ENCODE measurements around the gene IL17REL.

Gene IL17REL

DNA sequence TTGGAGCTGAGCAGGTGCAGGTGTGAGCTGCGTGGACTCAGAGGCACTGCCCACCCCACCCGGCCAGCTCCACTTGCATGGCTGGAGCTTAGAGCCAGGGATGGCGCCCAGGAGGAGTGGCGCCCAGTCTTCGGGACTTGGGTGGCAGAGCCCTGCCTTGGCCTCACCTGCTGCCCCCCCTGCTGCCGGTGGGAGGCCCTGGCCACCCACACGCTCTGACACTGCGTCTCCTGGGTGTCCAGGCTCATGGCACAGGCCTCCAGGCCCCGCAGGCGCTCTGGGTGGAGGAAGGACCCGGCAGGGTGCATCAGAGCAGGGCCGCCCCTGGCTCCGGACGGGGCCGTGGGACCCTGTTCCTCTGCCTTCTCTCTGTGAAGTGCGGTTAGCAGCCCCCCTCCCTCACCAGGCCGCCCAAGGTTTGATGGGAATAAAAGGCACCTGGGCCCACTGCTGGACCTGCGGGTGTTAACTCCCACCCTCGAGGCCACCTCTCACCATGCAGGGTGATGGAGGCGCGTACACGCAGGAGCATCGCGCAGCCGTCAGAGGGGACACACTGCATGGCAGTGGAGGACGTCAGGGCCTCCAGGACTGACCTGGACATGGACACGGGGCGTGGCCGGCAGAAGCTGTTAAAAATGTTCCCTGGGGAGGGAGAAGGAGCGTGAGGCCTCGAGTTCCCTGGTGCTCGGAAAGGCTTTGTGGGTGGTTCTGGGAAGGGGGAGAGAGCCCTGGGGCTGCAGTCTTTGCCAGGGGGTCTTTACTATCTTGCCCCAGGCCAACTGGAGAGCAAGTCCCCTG lies 11.8 kb downstream of the IL17REL start:
- TF ChIP-seq POLR2AphosphoS5 (IDR thresholded peaks at IDR 0.05; ENCODE audit: low read depth, low read length) (no peak), FOXP2 (optimal IDR thresholded peaks at IDR 0.05; ENCODE audit: borderline replicate concordance, extremely low read depth, extremely low read length, insufficient read depth) (no peak), TAF1 (IDR thresholded peaks at IDR 0.05; ENCODE audit: borderline replicate concordance, insufficient read depth, low read length) (no peak)

DNA sequence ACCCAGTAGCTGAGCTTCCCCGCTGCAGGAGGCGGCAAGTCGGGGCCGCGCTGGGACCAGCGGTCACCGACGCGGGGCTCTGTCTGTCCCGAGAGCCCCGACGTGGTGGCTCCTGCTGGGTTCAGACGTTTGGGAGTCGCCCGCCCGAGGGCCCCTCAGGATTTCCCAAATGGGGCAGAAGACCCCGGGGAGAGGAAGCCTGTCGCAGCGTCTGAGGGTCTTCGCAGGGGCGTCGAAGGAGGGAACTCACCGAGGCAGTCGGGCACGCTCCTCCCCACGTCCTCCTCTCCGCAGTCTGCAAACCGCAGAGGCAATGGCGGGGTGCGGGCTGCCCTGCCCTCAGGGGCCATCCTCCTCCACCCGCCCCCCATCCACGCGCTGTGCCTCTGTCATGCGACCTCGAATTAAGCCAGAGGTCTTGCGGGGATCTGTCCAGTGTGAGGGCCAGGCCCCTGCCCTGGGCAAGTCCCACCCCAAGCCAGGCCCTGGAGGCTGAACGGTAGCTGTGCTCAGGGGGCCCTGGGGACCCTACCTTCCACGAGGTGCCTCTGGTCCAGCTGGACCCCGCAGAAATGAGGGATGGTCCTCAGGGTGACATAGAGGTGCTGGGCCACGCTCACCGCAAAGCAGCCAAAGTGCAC lies 12.5 kb downstream of the IL17REL start:
- TF ChIP-seq TAF1 (IDR thresholded peaks at IDR 0.05; ENCODE audit: borderline replicate concordance, insufficient read depth, low read length) = no peak
- TF ChIP-seq, protein P1, sequence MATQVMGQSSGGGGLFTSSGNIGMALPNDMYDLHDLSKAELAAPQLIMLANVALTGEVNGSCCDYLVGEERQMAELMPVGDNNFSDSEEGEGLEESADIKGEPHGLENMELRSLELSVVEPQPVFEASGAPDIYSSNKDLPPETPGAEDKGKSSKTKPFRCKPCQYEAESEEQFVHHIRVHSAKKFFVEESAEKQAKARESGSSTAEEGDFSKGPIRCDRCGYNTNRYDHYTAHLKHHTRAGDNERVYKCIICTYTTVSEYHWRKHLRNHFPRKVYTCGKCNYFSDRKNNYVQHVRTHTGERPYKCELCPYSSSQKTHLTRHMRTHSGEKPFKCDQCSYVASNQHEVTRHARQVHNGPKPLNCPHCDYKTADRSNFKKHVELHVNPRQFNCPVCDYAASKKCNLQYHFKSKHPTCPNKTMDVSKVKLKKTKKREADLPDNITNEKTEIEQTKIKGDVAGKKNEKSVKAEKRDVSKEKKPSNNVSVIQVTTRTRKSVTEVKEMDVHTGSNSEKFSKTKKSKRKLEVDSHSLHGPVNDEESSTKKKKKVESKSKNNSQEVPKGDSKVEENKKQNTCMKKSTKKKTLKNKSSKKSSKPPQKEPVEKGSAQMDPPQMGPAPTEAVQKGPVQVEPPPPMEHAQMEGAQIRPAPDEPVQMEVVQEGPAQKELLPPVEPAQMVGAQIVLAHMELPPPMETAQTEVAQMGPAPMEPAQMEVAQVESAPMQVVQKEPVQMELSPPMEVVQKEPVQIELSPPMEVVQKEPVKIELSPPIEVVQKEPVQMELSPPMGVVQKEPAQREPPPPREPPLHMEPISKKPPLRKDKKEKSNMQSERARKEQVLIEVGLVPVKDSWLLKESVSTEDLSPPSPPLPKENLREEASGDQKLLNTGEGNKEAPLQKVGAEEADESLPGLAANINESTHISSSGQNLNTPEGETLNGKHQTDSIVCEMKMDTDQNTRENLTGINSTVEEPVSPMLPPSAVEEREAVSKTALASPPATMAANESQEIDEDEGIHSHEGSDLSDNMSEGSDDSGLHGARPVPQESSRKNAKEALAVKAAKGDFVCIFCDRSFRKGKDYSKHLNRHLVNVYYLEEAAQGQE (IDR thresholded peaks at IDR 0.05; ENCODE audit: insufficient read depth in 1 of 2, low read depth in 2 of 2, low read length in 2 of 2) = no peak
- no peak for TF ChIP-seq POLR2AphosphoS5 (IDR thresholded peaks at IDR 0.05; ENCODE audit: low read depth, low read length)
- TF ChIP-seq SIN3A (IDR thresholded peaks at IDR 0.05; ENCODE audit: borderline replicate concordance, insufficient read depth, low read length) = no peak
- no peak for TF ChIP-seq FOXP2 (optimal IDR thresholded peaks at IDR 0.05; ENCODE audit: borderline replicate concordance, extremely low read depth, extremely low read length, insufficient read depth)

DNA sequence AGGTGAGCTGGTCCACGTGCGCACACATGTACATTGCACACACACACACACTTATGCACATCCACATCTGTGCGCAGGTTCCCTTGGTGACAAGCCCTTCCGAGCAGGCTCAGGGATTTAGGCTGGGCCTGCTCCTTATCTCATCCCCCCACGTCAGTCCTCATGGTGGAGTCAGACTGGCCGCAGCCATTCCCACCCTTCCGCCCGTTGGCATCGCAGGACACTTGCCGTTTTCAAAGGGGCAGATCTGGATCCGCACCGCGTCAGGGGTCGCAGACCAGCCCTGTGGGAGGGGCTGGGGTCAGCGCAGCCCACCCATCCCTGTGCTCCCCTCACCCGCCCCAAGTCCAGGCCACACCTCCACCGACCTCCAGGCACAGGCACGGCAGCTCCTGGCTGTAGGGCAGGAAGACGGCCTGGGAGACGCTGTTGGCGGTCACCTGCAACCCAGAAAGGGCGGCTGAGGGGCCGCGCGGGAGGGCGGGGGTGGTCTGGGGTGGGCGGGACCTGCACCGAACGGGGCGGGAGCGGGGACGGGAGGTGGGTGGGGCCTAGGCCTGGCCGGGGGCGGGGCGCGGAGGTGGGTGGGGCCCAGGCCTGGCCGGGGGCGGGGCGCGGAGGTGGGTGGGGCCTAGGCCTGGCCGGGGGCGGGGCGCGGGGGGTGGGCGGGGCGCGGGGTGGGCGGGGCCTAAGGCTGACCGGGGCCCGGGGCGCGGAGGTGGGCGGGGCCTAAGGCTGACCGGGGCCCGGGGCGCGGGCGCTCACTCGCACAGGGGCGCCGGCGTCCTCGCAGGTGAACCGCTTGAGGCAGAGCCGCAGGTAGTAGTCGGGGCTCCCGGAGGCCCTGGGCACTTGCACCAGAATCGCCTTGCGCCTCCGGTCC lies 13.3 kb downstream of the IL17REL start:
- TF ChIP-seq TAF1 (IDR thresholded peaks at IDR 0.05; ENCODE audit: borderline replicate concordance, insufficient read depth, low read length) (no peak), FOXP2 (optimal IDR thresholded peaks at IDR 0.05; ENCODE audit: borderline replicate concordance, extremely low read depth, extremely low read length, insufficient read depth) (no peak), POLR2AphosphoS5 (IDR thresholded peaks at IDR 0.05; ENCODE audit: low read depth, low read length) (no peak), SIN3A (IDR thresholded peaks at IDR 0.05; ENCODE audit: borderline replicate concordance, insufficient read depth, low read length) (no peak)
- TF ChIP-seq, protein P1 (IDR thresholded peaks at IDR 0.05; ENCODE audit: insufficient read depth in 1 of 2, low read depth in 2 of 2, low read length in 2 of 2) = no peak

DNA sequence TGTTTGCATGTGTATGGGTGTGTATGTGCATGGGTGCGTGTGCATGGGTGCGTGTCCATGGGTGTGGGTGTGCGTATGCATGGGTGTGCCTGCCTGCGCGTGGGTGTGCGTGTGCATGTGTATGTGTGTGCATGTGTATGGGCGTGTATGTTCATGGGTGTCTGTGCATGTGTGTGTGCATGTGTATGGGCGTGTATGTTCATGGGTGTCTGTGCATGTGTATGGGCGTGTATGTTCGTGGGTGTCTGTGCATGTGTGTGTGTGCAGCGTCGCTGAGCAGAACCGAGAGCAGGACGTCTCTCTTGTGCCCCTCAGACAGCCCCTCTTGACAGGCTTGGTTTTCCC lies 13.9 kb downstream of the IL17REL start:
- no peak for TF ChIP-seq SIN3A (IDR thresholded peaks at IDR 0.05; ENCODE audit: borderline replicate concordance, insufficient read depth, low read length)

DNA sequence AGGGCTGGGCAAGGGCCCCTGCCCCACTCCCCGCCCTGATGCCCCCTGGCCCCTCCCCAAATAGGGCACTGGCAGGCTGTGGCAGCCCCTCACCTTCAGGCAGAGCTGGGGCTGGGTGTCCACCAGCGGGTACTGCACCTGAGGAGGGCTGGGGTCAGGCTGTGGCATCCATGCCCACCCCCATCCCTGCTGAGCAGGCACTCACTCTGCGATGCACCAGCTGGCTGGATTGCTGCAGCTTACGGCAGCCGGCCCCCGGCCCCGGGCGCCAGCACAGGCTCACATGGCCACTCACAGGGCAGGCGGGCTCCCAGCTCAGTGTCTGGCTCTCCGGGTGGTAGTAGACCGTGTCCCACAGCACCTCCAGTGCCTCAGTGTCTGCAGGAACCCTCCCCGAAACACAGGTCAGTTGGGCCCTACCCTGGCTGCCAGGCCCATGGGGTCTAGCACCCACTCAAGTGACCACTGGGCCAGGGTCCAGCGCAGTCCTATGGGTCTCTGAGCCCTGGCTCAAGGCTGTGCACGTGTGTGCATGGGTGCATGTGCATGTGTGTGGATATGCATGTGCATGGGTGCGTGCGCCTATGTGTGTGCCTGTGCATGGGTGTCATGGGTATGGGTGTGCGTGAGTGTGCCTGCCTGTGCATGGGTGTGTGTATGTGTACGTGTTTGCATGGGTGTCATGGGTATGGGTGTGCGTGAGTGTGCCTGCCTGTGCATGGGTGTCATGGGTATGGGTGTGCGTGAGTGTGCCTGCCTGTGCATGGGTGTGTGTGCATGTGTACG lies 14.4 kb downstream of the IL17REL start:
- TF ChIP-seq, protein P1 (IDR thresholded peaks at IDR 0.05; ENCODE audit: insufficient read depth in 1 of 2, low read depth in 2 of 2, low read length in 2 of 2) = no peak

All from PFSK-1 (cell line).